GM18861 (cell line): ENCODE data around the gene LGMN.
A peak's percentile ranks its signal among the peaks of the same experiment; 100 is the strongest.
"Not testable (repeated sequence)": the region's sequence is repeated elsewhere in the genome, so short reads cannot be mapped to it uniquely, and the experiment has no call there.

ENCODE experiments used
- ATAC-seq: cut with Tn5 transposase; IDR thresholded peaks from one replicate; pipeline ENCODE4 v1.9.1; 2021; ENCODE audit not compliant: unreplicated experiment

The LGMN gene

DNA sequence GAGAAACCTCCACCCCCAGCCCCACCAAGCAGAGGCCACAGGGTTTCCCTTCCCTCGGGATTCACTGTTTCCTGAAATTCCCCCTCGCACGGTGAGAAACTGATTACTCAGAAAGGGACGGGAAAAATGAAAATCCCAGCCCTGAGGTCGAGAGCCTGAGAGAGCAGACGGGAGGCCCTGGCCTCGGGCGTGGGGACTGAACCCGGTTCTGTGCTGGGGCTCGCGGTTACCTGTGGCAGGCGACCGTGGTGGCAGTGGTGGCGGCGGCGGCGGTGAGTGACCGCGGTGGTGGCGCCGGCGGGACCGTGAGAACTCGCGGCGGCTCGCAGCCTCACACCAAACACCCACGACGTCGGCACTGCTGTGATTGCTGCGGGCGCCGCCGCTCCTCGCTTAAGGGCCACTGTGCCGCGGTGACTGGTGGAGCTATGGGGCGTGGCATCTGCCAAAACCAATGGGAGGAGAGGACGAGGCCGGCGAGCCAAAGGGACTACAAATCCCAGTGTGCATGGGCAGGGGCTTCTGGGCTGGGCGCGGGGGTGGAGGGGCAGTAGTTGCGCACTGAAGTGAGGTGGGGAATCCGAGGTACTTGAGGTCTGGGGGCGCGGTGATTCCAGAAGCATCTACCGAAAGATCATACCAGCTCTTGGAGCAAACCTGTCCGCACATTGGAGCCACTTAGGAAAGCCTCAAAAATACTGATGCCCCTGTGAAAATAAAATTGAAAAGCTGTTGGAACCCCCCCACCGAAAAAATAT, at the start of gene LGMN:
Gene LGMN, minus strand, starts transcription at position 369 of the 758 bp plus-strand sequence. CDS start 15,841 bp downstream, outside the sequence.
- peak; percentile 75 for ATAC-seq

DNA sequence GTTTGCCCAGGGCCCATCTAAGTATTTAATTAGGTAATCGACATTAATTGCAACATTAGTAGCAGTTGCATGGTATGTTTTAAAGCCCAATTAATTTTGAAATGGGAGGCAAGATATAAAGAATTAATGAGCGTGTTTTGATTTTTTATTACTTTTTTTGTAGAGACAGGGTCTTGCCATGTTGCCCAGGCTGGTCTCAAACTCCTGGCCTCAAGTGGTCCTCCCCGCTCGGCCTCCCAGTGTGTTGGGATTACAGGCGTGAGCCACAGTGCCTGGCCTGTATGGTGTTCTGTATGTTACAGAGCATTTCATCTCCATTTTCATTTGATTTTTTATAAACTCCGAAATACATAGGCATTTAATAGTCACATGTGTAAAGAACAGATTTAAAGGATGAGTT, 46.5 kb upstream of the LGMN start:
- ATAC-seq = no peak

DNA sequence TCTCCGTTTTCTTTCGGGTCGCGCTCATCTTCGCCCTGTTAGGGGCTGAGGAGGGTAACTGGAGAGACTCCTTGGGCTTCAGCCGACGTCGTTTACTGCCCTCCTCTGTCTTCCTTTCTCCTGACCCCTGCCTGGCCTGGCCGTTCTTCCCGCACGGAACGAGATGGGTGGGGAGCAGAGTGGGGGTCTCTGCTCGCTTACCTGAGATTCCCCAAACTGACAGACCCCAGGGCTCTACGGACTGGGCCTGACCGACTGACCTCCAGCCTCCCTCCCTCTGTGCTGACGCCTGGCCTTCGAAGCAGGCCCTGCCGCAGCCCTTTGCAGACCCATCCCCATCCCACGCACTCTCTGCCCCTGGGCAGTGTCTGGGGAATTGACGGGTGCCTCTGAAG, 46.1 kb upstream of the LGMN start:
- no peak for ATAC-seq

- peak; percentile 90 for ATAC-seq
These were observed 45.5 kb upstream of the LGMN start, which contains the start of gene GOLGA5 for GRCh38 chr14:92793709-92794546. TSS of gene GOLGA5 (plus strand) at chr14:92794305. CDS start at chr14:92797438, 3,133 bp downstream.

DNA sequence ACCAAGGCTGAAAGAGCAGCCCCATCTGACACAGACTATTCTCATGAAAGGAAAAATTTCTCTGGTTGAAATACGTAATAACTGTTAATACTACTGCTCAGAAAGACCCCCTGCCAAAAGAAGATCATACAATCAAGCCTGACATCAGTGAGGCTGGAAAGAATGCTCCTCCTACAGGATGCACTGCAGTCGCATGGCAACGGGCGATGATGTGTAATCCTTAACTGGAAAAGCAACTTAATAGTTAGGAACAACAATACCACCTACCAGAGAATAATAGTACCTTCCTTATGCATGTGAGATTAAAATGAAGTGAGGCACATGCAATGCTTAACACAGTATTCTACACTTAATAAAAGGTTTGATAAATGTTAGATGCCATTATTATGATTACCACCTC, 44.5 kb upstream of the LGMN start:
- ATAC-seq = no peak

DNA sequence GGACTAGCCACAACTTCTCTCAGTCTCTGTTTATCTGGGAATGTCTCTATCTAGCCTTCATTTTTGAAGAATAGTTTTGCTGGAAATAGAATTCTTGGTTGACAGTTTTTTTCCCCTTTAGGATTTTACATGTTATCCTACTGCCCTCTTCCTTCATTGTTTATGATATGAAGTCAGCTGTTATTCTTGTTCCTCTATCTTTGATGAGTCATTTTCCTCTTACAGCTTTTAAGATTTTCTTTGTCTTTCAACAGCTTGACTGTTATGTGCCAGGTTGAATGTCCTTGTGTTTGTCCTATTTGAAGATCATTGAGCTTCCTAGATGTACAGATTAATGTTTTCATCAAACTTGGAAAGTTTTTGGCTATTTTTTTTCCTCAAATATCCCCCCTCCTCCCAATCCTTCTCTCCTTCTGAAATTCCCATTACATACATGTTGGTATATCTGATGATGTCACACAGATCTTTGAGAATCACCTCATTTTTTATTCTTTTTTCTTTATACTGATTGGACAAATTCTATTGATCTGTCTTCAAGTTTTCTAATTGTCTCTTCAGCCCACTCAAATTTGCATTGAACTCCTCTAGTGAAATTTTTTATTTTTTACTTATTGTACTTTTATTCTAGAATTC, 41.1 kb upstream of the LGMN start:
- ATAC-seq = no peak

DNA sequence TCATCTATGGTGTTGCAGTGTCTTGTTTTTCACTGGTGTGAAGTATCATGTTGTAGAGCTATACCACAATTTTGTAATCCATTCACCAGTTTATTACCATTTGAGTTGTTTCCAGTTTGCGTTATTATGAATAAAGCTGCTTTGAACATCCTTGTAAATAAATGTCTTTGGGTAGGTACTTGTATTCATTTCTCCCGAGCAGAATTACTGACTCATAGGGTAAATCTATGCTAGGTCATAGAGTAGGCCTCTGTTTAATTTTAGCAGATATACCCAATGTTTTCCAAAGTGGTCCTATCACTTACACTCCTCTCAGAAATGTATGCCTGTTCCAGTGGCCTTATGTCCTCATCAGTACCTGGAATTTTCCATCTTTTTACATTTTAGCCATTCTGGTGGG, 39.1 kb upstream of the LGMN start:
- ATAC-seq = no peak

- ATAC-seq = no peak
These were observed 38.0 kb upstream of the LGMN start for GRCh38 chr14:92786427-92786756.

DNA sequence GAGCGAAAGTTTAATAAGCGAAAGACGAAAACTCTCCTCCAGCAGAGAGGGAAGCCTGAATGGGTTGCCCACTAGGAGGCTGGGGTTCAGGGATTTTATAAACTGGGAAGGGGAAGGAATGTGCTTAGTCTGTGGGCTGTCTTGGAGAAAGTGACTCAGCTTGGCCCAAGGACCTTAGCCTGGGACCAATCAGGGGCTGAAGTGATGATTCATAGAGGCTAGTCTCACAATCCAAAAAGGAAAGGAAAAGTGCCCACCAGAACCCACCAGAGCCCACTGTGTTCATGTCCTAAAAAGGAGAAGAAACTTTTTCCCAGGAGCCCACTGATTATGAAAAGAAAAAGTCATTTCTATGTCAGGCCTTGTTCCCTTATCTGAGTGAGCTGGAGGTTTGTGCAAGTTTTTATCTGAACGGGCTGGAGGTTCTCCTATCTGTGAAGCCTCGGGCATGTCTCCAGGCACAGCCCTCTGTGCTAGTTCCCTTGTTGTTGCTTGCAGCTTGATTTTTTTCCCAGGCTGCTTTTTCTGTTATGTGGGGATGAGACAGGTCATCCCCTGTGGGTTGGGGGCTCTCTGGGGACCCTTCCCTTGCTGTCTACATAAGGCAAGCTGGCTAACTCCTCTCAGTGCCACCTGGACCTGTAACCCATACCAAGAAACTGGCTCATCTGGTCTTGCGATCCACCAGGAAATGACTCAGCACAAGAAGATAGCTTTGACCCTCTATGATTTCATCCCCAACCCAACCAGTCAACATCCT, 37.4 kb upstream of the LGMN start:
- ATAC-seq = no peak

DNA sequence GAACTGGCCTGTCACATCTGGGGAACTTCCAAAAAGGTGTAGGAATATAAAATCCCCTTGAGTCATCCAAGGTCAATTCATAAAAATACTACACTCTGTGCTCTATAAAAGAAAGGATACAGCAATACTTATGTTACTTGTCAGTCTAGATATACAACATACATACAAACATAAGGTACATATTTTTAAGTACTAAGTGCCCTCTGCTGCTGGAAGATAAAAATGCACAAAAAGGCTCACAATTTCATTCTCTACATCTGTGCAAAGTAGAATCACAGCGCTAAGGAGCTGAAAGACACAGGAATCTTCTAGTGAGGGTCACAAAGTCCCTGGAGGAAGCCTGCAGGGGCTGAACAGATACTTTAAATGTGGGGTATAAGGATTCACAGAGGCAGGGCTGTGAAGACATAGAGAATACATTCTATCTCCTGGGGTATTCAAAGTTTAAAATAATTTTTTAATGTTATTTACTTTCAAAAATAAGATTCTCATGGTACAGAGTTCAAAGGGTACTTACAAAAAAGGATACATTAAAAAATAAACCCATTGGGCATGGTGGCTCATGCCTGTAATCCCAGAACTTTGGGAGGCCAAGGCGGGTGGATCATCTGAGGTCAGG, 35.5 kb upstream of the LGMN start:
- ATAC-seq = peak; percentile 54

DNA sequence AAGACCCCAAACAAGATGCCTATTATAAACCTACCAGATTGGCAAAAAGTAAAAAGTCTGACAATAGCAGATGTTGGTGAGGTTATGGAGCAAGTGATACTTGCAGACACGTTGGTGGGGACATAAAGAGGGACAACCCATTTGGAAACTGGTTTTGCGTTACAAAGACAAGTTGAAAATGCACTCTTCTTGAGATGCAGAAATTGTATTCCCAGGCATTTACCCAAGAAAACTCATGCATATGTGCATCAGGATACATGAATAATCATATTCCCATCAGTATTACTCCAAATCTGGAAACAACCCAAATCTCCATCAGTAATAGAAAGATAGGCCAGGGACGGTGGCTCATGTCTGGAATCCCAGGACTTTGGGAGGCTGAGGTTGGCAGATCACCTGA, 32.9 kb upstream of the LGMN start:
- no peak for ATAC-seq

- ATAC-seq = no peak
These were observed 32.2 kb upstream of the LGMN start for GRCh38 chr14:92780444-92781232.

DNA sequence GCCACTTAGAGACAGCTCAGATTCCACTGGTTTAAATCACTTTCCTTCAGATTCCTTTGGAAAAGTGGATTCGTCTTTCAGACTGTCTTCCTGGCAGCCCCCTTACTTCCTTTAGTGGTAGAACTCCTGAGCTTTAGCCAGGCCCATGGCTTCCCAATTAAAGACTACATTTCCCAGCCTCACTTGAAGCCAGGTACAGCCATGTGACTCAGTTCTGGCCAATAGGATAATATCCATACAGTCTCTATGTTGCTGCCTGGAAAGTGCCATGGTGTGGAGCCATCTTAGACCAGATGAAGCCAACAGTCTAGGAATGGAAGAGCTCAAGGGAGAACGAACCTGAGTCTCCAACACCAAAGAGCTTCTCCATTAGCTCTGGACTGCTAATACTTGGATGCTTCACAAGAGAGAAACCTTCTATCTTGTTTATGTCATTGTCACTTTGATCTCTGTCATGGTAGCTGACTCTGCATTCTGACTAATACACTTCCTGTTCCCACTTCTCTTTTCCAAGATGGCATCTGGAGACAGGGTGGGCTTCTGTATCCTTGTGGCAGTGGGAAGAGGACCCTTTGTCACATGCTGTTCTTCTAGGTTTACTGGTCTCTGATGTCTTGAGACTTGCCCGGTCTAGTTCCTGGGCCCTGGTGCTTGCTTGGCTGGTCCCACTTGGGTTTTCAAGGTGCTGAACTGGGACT, 30.6 kb upstream of the LGMN start:
- ATAC-seq = not testable (repeated sequence)

- peak; percentile 92 for ATAC-seq
These were observed 26.9 kb upstream of the LGMN start for GRCh38 chr14:92775292-92775691.

GRCh38 chr14:92774572-92774971, 26.1 kb upstream of the LGMN start:
- ATAC-seq = no peak

GRCh38 chr14:92770484-92770883, 22.1 kb upstream of the LGMN start:
- no peak for ATAC-seq

- ATAC-seq = no peak
These were observed 20.4 kb upstream of the LGMN start for GRCh38 chr14:92768795-92769194.

- ATAC-seq = peak; percentile 86
These were observed 19.8 kb upstream of the LGMN start for GRCh38 chr14:92768236-92768635.
